Panc1 (cell line): Measurements from ENCODE around the gene SMC3. TPM values are rescaled to one million over a fixed set of nuclear protein-coding genes. Genes with fewer than 3 reads are reported as not detected.

Experiments
- ATAC-seq: fragments of 200-7000 bp; cut with Tn5 transposase; 2 replicates; pipeline ENCODE4 v1.9.1; 2020; ENCODE audit warnings: mild to moderate bottlenecking, moderate library complexity
- BruUV-seq: library from RNA; stranded (reverse); fragments of 400-500 nt; replicated peaks from 2 replicates; lab custom pipeline; 2021; lab: Mats Ljungman, UMichigan
- CTCF ChIA-PET: fragments of 300-600 bp; sonication (Branson Sonifier 250); formaldehyde crosslinking; loops from one replicate; lab custom pipeline; 2022; ENCODE audit warnings: antibody characterized with exemption; lab: Charles Lee
- POLR2A ChIA-PET: fragments of 300-600 bp; sonication (Branson Sonifier 250); formaldehyde crosslinking; loops from one replicate; lab custom pipeline; 2022; ENCODE audit warnings: antibody characterized with exemption; lab: Charles Lee
- DNase-seq: peaks from one replicate; pipeline ENCODE4 v3.0.0-alpha.2; 2010; ENCODE audit warnings: low read depth, low spot score
- H3K27ac ChIP-seq: 2 replicates; pipeline ENCODE4 v1.5.1; 2011; ENCODE audit warnings: mild to moderate bottlenecking, low read length, inconsistent platforms
- H3K27me3 ChIP-seq: fragments of 200-500 bp; sonication (Bioruptor generic); 2 replicates; pipeline ENCODE4 v1.6.0; 2014; ENCODE audit warnings: low read length, inconsistent platforms; ENCODE audit not compliant: control insufficient read depth, insufficient read depth
- H3K36me3 ChIP-seq: fragments of 200-500 bp; sonication (Bioruptor generic); 2 replicates; pipeline ENCODE4 v1.5.1; 2014; ENCODE audit warnings: inconsistent platforms, mild to moderate bottlenecking, low read length, moderate library complexity; ENCODE audit not compliant: control insufficient read depth, insufficient read depth
- H3K4me1 ChIP-seq: 2 replicates; pipeline ENCODE4 v1.5.1; 2011; ENCODE audit warnings: inconsistent platforms, mild to moderate bottlenecking, low read length, moderate library complexity; ENCODE audit not compliant: control insufficient read depth, insufficient read depth
- H3K4me3 ChIP-seq, 2 experiments: 2 replicates each; pipeline ENCODE4 v1.5.1; 2011 to 2012; ENCODE audit warnings: low read depth in 2 of 2, low read length in 2 of 2, mild to moderate bottlenecking in 2 of 2, inconsistent platforms in 1 of 2, moderate library complexity in 1 of 2
- H3K9me3 ChIP-seq: fragments of 200-500 bp; sonication (Bioruptor generic); 2 replicates; pipeline ENCODE4 v1.5.1; 2014; ENCODE audit warnings: low read depth, mild to moderate bottlenecking, inconsistent platforms, low read length, moderate library complexity; ENCODE audit not compliant: control insufficient read depth, insufficient read depth
- CTCF ChIP-seq: fragments of 450-650 bp; IDR thresholded peaks from 2 replicates; pipeline ENCODE4 v1.5.1; 2017; ENCODE audit warnings: mild to moderate bottlenecking
- POLR2AphosphoS5 ChIP-seq: IDR thresholded peaks from 2 replicates; pipeline ENCODE4 v1.6.1; 2012; ENCODE audit warnings: mild to moderate bottlenecking, low read depth, low read length, moderate library complexity
- REST ChIP-seq, 2 experiments: IDR thresholded peaks; 2 replicates each; pipeline ENCODE4 v1.6.1; 2011 to 2012; ENCODE audit warnings: low read depth in 2 of 2, control low read depth in 1 of 2, low read length in 1 of 2, mild to moderate bottlenecking in 1 of 2, moderate library complexity in 1 of 2; ENCODE audit not compliant: insufficient read depth in 1 of 2
- SIN3A ChIP-seq: IDR thresholded peaks from 2 replicates; pipeline ENCODE4 v1.6.1; 2012; ENCODE audit warnings: low read depth, mild to moderate bottlenecking, low read length, moderate library complexity, borderline replicate concordance; ENCODE audit not compliant: insufficient read depth
- TCF7L2 ChIP-seq: IDR thresholded peaks from 2 replicates; pipeline ENCODE4 v1.6.1; 2011; ENCODE audit warnings: mild to moderate bottlenecking, low read depth, low read length, inconsistent platforms
- in situ Hi-C: cut with HindIII; loops from 2 replicates; pipeline ENCODE4 v1.10.0; 2016; ENCODE audit warnings: low sequenced_read_pairs, low pct_unique_long_range_greater_than_20kb
- intact Hi-C: fragments of 100-400 bp; cut with micrococcal nuclease; formaldehyde crosslinking; loops from one replicate; pipeline ENCODE4 v1.10.0; 2022; ENCODE audit not compliant: unreplicated experiment
- total RNA-seq: library from RNA; stranded (reverse); gene quantifications from one replicate; pipeline ENCODE4 v1.2.1, GENCODE V29; 2021; ENCODE audit not compliant: unreplicated experiment

SMC3 gene
- total RNA-seq, 1 experiment from 2014 or later: 71.2 TPM

- H3K27ac ChIP-seq: no peak overlapping the region
- DNase-seq (no peak), ATAC-seq (no peak)
- no peaks in the 10 kb centered on the region for H3K4me1 ChIP-seq
- TF ChIP-seq REST (IDR thresholded peaks at IDR 0.05; ENCODE audit: insufficient read depth in 1 of 2, low read depth in 2 of 2, low read length in 1 of 2) (no peak), POLR2AphosphoS5 (no peak), SIN3A (no peak), TCF7L2 (no peak)
- CTCF ChIA-PET: interaction anchor here (0.8 kb wide), 1 partner anchor 57 kb away, joined by 7 read pairs; no protein-coding TSS in a partner anchor
- no peaks in the 10 kb centered on the region for H3K36me3 ChIP-seq
- BruUV-seq: no TSS peak
- POLR2A ChIA-PET: interaction anchor here (0.7 kb wide), 1 partner anchor 8 kb away, joined by 12 read pairs; no protein-coding TSS in a partner anchor
- H3K27me3 ChIP-seq: no peaks in the 10 kb centered on the region; the same call in 1 of the 2 replicates
- in situ Hi-C loops (no loop called here), intact Hi-C loops (no loop called here)
- H3K9me3 ChIP-seq: no peaks in the 10 kb centered on the region
- H3K4me3 ChIP-seq: no peak overlapping the region
Measured at GRCh38 chr10:110558041-110558440, 9.5 kb upstream of the SMC3 start.

- TF ChIP-seq POLR2AphosphoS5: no peak
- no peak for TF ChIP-seq REST (IDR thresholded peaks at IDR 0.05; ENCODE audit: insufficient read depth in 1 of 2, low read depth in 2 of 2, low read length in 1 of 2)
- no peak for TF ChIP-seq TCF7L2
- no peak for TF ChIP-seq CTCF
- TF ChIP-seq SIN3A: no peak
- no peak for DNase-seq
- intact Hi-C loops (no loop called here), in situ Hi-C loops (no loop called here)
- H3K9me3 ChIP-seq: no peaks in the 10 kb centered on the region
- no peaks in the 10 kb centered on the region for H3K36me3 ChIP-seq
- H3K4me1 ChIP-seq: no peaks in the 10 kb centered on the region
- no peaks in the 10 kb centered on the region; the same call in 1 of the 2 replicates for H3K27me3 ChIP-seq
- no peak overlapping the region for H3K4me3 ChIP-seq
- no peak overlapping the region for H3K27ac ChIP-seq
- BruUV-seq: no TSS peak
- ChIA-PET CTCF (interaction anchor here (0.6 kb wide), 1 partner anchor 44 kb away, joined by 4 read pairs; no protein-coding TSS in a partner anchor), POLR2A (no interaction called here)
- no peak for ATAC-seq
Measured at GRCh38 chr10:110560012-110560411, 7.5 kb upstream of the SMC3 start.
